Keratinocyte (primary cell): ENCODE data around the gene FRAS1. TPM values are rescaled to one million over a fixed set of nuclear protein-coding genes. Genes with fewer than 3 reads are reported as not detected.

ENCODE experiments used
- DNase-seq: peaks from one replicate; pipeline ENCODE4 v3.0.0-alpha.2; 2011; ENCODE audit warnings: low read depth, missing footprints, low spot score
- FAIRE-seq: peaks from 2 replicates; lab custom pipeline; 2011; peaks lifted over from hg19 to GRCh38; lab: Jason Lieb, UNC
- H2AFZ ChIP-seq: 2 replicates; pipeline ENCODE4 v1.6.0; 2012; ENCODE audit warnings: low read length, control low read depth, inconsistent platforms; ENCODE audit not compliant: control insufficient read depth
- H3K27ac ChIP-seq: 2 replicates; pipeline ENCODE4 v1.5.1; 2011; ENCODE audit warnings: low read length; ENCODE audit not compliant: control insufficient read depth, insufficient read depth
- H3K27me3 ChIP-seq: 3 replicates; pipeline ENCODE4 v1.6.0; 2011; ENCODE audit warnings: low read length; ENCODE audit not compliant: control insufficient read depth, insufficient read depth; ENCODE audit errors: extremely low read depth
- H3K36me3 ChIP-seq, 2 experiments: 2 replicates in 1 of 2; 3 replicates in 1 of 2; pipeline ENCODE4 v1.5.1; 2011; ENCODE audit warnings: low read length in 2 of 2, mild to moderate bottlenecking in 1 of 2; ENCODE audit not compliant: control insufficient read depth in 2 of 2, insufficient read depth in 2 of 2; ENCODE audit errors: extremely low read depth in 1 of 2
- H3K4me1 ChIP-seq: 3 replicates; pipeline ENCODE4 v1.5.1; 2011; ENCODE audit warnings: low read length; ENCODE audit not compliant: control insufficient read depth, insufficient read depth; ENCODE audit errors: extremely low read depth
- H3K4me2 ChIP-seq: 3 replicates; pipeline ENCODE4 v1.6.0; 2011; ENCODE audit warnings: low read depth, low read length; ENCODE audit not compliant: control insufficient read depth, insufficient read depth; ENCODE audit errors: extremely low read depth
- H3K4me3 ChIP-seq, 3 experiments: fragments of 200-600 bp in 1 of 3; sonication (generic) in 1 of 3; 2 replicates in 2 of 3; 3 replicates in 1 of 3; pipeline ENCODE4 v1.5.1; 2011 to 2016; ENCODE audit warnings: low read length in 3 of 3, mild to moderate bottlenecking in 3 of 3, control low read depth in 2 of 3, inconsistent platforms in 1 of 3, low read depth in 1 of 3, mixed read lengths in 1 of 3, mixed run types in 1 of 3, moderate library complexity in 1 of 3; ENCODE audit not compliant: control insufficient read depth in 2 of 3, insufficient read depth in 2 of 3; ENCODE audit errors: extremely low read depth in 1 of 3
- H3K79me2 ChIP-seq: 2 replicates; pipeline ENCODE4 v1.6.0; 2012; ENCODE audit warnings: low read length; ENCODE audit not compliant: control insufficient read depth, insufficient read depth
- H3K9ac ChIP-seq: 3 replicates; pipeline ENCODE4 v1.6.0; 2011; ENCODE audit warnings: low read length; ENCODE audit not compliant: control insufficient read depth, insufficient read depth; ENCODE audit errors: extremely low read depth
- H3K9me1 ChIP-seq: 3 replicates; pipeline ENCODE4 v1.6.0; 2011; ENCODE audit warnings: low read length; ENCODE audit not compliant: control insufficient read depth, insufficient read depth; ENCODE audit errors: extremely low read depth
- H3K9me3 ChIP-seq: 2 replicates; pipeline ENCODE4 v1.5.1; 2012; ENCODE audit warnings: low read depth, low read length; ENCODE audit not compliant: control insufficient read depth
- H4K20me1 ChIP-seq: 3 replicates; pipeline ENCODE4 v1.6.0; 2011; ENCODE audit warnings: low read length; ENCODE audit not compliant: control insufficient read depth, insufficient read depth; ENCODE audit errors: extremely low read depth
- CTCF ChIP-seq, 3 experiments: IDR thresholded peaks in 1 of 3; conservative IDR thresholded peaks in 1 of 3; optimal IDR thresholded peaks in 1 of 3; 2 replicates in 2 of 3; 3 replicates in 1 of 3; pipeline versions ENCODE3 to v1.5.1; 2011; ENCODE audit warnings: low read length in 3 of 3, mild to moderate bottlenecking in 3 of 3, moderate library complexity in 2 of 3, control low read depth in 1 of 3, inconsistent platforms in 1 of 3; ENCODE audit not compliant: insufficient read depth in 2 of 3; ENCODE audit errors: extremely low read depth in 1 of 3
- EZH2 ChIP-seq: IDR thresholded peaks from one replicate; pipeline ENCODE4 v1.6.1; 2012; ENCODE audit warnings: inconsistent platforms, mild to moderate bottlenecking, low read length, moderate library complexity
- dilution Hi-C: fragments of 300-500 bp; cut with MboI; formaldehyde crosslinking; loops from one replicate; pipeline ENCODE4 v1.7.0; 2020; ENCODE audit warnings: low sequenced_read_pairs; ENCODE audit not compliant: extremely low pct_ligation_motif_present
- polyA plus RNA-seq, 5 experiments: library from polyadenylated mRNA; depleted of rRNA in 3 of 5; stranded (reverse) in 3 of 5; stranded (forward) in 1 of 5; unstranded in 1 of 5; fragments of >200 nt; gene quantifications; 1 replicate in 1 of 5; 2 replicates in 3 of 5; 3 replicates in 1 of 5; pipeline versions ENCODE4 v1.2.1 to v1.2.3, GENCODE V29; 2011 to 2012; ENCODE audit warnings: missing spikeins in 2 of 5, low read depth in 1 of 5, low replicate concordance in 1 of 5

The FRAS1 gene
- polyA plus RNA-seq, 1 donor (not counting 4 experiments of a cell fraction or from before 2014, with no cell fraction given): 3.5 TPM

- H3K27ac ChIP-seq: no peak overlapping the region
- no peak overlapping the region for H3K9ac ChIP-seq
- no peaks in the 10 kb centered on the region for H4K20me1 ChIP-seq
- no peaks in the 10 kb centered on the region for H3K9me3 ChIP-seq
- no peak overlapping the region for H3K4me3 ChIP-seq
- H2AFZ ChIP-seq: no peak overlapping the region
- dilution Hi-C loops: no loop called here
- no peak overlapping the region for H3K4me2 ChIP-seq
- no peaks in the 10 kb centered on the region for H3K9me1 ChIP-seq
- H3K27me3 ChIP-seq: no peaks in the 10 kb centered on the region
- no peak for TF ChIP-seq CTCF (optimal IDR thresholded peaks at IDR 0.05 in 1 of 3, IDR thresholded peaks at IDR 0.05 in 1 of 3, conservative IDR thresholded peaks at IDR 0.05 in 1 of 3; ENCODE audit: extremely low read depth in 1 of 3, insufficient read depth in 2 of 3, low read length in 3 of 3)
- no peak for TF ChIP-seq EZH2
- no peaks in the 10 kb centered on the region for H3K79me2 ChIP-seq
- peaks cover 0 to 8% of the 10 kb centered on the region in 2 experiments for H3K36me3 ChIP-seq
- no peaks in the 10 kb centered on the region for H3K4me1 ChIP-seq
- FAIRE-seq (no peak), DNase-seq (no peak)
These were observed 455.3 kb downstream of the FRAS1 start for GRCh38 chr4:78512357-78512920.

- no peaks in the 10 kb centered on the region for H3K27me3 ChIP-seq
- H3K9me1 ChIP-seq: no peaks in the 10 kb centered on the region
- H3K9me3 ChIP-seq: no peaks in the 10 kb centered on the region
- H3K4me2 ChIP-seq: no peak overlapping the region
- no peaks in the 10 kb centered on the region for H4K20me1 ChIP-seq
- dilution Hi-C loops: no loop called here
- H3K79me2 ChIP-seq: no peaks in the 10 kb centered on the region
- FAIRE-seq: no peak
- TF ChIP-seq CTCF (optimal IDR thresholded peaks at IDR 0.05 in 1 of 3, IDR thresholded peaks at IDR 0.05 in 1 of 3, conservative IDR thresholded peaks at IDR 0.05 in 1 of 3; ENCODE audit: extremely low read depth in 1 of 3, insufficient read depth in 2 of 3, low read length in 3 of 3) (no peak), EZH2 (no peak)
- no peak overlapping the region for H2AFZ ChIP-seq
- DNase-seq: no peak
- no peaks in the 10 kb centered on the region for H3K4me1 ChIP-seq
- H3K27ac ChIP-seq: no peak overlapping the region
- no peak overlapping the region for H3K4me3 ChIP-seq
- peaks cover 0 to 8% of the 10 kb centered on the region in 2 experiments for H3K36me3 ChIP-seq
- H3K9ac ChIP-seq: no peak overlapping the region
These were observed 456.4 kb downstream of the FRAS1 start for GRCh38 chr4:78513411-78513975.
